Muscle layer of colon (tissue), 2 donors: ENCODE data around the gene PHLDA3.

Source experiments
- H3K27ac ChIP-seq: one replicate; pipeline ENCODE4 v1.7.0; 2013; ENCODE audit warnings: low read depth, mild to moderate bottlenecking, low read length, moderate library complexity
- H3K27me3 ChIP-seq, 2 donors: one replicate each; pipeline ENCODE4 v1.7.0; 2013; ENCODE audit warnings: low read length in 2 of 2, mild to moderate bottlenecking in 2 of 2; ENCODE audit not compliant: insufficient read depth in 2 of 2, control insufficient read depth in 1 of 2
- H3K36me3 ChIP-seq: one replicate; pipeline ENCODE4 v1.7.0; 2013; ENCODE audit warnings: mild to moderate bottlenecking, low read length; ENCODE audit not compliant: insufficient read depth
- H3K4me1 ChIP-seq: one replicate; pipeline ENCODE4 v1.7.0; 2013; ENCODE audit warnings: mild to moderate bottlenecking, low read length; ENCODE audit not compliant: insufficient read depth
- H3K4me3 ChIP-seq, 2 donors: one replicate each; pipeline ENCODE4 v1.7.0; 2013; ENCODE audit warnings: low read length in 2 of 2, low read depth in 1 of 2, mild to moderate bottlenecking in 1 of 2, moderate library complexity in 1 of 2
- H3K9ac ChIP-seq: one replicate; pipeline ENCODE4 v1.7.0; 2013; ENCODE audit warnings: low read length
- H3K9me3 ChIP-seq: one replicate; pipeline ENCODE4 v1.7.0; 2013; ENCODE audit warnings: mild to moderate bottlenecking, low read length
- donor health status: abdominal sarcoma.
- donor health status: Adenocarcinoma of cecum.

PHLDA3 gene

DNA sequence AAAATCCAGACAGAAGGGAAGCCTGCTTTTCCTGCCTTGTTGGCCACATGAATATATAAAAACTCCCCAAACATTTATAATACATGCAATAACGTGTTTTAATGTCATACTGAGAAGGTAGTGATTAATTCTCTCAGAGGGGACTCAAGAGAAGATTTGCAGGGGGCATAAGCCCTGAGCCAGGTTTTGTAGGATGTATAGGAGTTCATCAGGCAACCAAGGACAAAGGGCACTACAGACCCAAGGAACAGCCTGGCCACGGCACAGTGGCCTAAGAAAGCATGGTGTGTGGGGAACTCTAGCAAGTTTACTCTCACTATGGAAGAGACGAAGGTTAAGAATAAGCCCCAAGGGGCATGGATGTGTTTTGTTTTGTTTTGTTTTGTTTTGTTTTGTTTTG lies 32.0 kb downstream of the PHLDA3 start:
- no peak overlapping the region for H3K4me3 ChIP-seq
- no peak overlapping the region for H3K9ac ChIP-seq
- H3K36me3 ChIP-seq: no peaks in the 10 kb centered on the region
- no peaks in the 10 kb centered on the region for H3K9me3 ChIP-seq
- H3K27ac ChIP-seq: no peak overlapping the region
- H3K4me1 ChIP-seq: peaks cover 6% of the 10 kb centered on the region
- H3K27me3 ChIP-seq: no peaks in the 10 kb centered on the region

DNA sequence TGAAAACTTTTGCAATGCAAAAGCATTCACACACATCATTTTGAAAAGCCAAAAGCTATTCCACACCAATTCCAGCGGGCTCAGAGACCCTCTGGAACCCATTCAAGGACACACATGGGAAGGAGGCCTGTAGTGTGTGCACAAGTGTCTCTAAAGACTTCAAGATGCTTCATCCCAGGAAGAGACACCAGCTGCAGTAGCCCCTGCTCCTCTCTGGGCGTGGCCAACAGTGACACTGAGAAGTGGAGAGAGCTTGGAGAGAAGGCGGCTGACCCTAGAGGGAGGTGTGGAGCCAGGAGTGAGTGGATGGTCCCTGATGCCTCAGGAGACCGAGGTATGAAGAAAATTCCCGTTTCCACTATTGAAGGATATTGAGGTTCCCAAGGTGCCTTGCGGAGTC lies 32.6 kb downstream of the PHLDA3 start:
- H3K27ac ChIP-seq: no peak overlapping the region
- no peaks in the 10 kb centered on the region for H3K36me3 ChIP-seq
- peaks cover 6% of the 10 kb centered on the region for H3K4me1 ChIP-seq
- no peak overlapping the region for H3K4me3 ChIP-seq
- no peaks in the 10 kb centered on the region for H3K9me3 ChIP-seq
- no peak overlapping the region for H3K9ac ChIP-seq
- no peaks in the 10 kb centered on the region for H3K27me3 ChIP-seq

DNA sequence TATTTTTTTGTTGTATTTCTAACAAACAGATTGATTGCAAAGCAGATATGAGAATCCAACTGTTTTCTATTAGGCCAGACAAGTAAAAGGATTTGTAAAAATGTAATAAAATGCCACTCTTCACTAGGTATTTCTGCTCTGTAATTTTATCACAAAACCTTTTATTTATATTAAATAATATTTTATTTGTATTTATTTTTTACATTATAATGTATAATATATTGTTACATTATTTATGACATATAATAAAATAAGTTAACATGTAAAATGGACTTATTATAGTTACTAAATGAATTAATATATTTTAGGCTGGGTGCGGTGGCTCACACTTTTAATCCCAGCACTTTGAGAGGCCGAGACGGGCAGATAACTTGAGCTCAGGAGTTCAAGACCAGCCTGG lies 34.7 kb downstream of the PHLDA3 start:
- no peaks in the 10 kb centered on the region for H3K27me3 ChIP-seq
- H3K4me1 ChIP-seq: peaks cover 6% of the 10 kb centered on the region
- no peaks in the 10 kb centered on the region for H3K36me3 ChIP-seq
- H3K27ac ChIP-seq: no peak overlapping the region
- no peaks in the 10 kb centered on the region for H3K9me3 ChIP-seq
- no peak overlapping the region for H3K9ac ChIP-seq
- no peak overlapping the region for H3K4me3 ChIP-seq

DNA sequence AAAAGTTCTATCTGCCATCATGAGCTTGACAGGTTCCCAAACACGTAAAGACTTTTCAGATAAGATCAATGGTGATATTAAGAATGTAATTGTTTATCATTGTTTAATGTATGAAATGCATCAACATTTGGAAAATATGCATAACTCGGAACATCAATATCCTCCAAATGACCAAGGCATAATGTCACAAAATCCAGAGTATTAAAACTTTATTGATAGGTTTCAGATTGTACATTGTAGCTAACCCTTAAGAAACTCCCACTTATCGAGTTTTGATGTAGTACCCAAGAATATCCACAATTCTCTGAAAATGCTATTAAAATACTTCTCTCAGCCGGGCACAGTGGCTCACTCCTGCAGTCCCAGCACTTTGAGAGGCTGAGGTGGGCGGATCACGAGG lies 35.4 kb downstream of the PHLDA3 start:
- H3K36me3 ChIP-seq: no peaks in the 10 kb centered on the region
- no peak overlapping the region for H3K4me3 ChIP-seq
- no peak overlapping the region for H3K9ac ChIP-seq
- H3K9me3 ChIP-seq: no peaks in the 10 kb centered on the region
- peaks cover 6% of the 10 kb centered on the region for H3K4me1 ChIP-seq
- no peak overlapping the region for H3K27ac ChIP-seq
- H3K27me3 ChIP-seq: no peaks in the 10 kb centered on the region

DNA sequence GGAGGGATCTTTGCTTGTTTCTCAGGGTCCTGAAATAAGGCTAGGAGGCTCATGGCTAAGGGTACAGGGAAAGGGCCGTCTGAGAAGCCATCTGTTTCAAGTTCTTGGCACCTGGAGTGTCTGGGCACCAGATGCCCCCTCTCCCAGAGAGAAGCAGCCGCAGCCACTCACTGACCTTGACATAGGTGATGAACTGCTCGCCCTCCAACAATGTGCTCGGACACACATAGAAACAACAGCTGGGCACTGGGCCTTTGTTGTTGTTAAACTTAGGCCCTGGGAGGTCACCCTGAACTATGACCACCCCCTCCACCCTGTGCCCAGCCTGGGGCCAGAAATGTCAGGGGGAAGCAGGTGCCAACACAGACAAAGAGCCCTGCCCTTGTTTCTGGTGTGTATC lies 38.2 kb downstream of the PHLDA3 start:
- Histone ChIP-seq H3K9me3 (no peaks in the 10 kb centered on the region), H3K36me3 (no peaks in the 10 kb centered on the region), H3K4me3 (no peak overlapping the region), H3K4me1 (peaks cover 4% of the 10 kb centered on the region), H3K27me3 (no peaks in the 10 kb centered on the region), H3K27ac (no peak overlapping the region), H3K9ac (no peak overlapping the region)

DNA sequence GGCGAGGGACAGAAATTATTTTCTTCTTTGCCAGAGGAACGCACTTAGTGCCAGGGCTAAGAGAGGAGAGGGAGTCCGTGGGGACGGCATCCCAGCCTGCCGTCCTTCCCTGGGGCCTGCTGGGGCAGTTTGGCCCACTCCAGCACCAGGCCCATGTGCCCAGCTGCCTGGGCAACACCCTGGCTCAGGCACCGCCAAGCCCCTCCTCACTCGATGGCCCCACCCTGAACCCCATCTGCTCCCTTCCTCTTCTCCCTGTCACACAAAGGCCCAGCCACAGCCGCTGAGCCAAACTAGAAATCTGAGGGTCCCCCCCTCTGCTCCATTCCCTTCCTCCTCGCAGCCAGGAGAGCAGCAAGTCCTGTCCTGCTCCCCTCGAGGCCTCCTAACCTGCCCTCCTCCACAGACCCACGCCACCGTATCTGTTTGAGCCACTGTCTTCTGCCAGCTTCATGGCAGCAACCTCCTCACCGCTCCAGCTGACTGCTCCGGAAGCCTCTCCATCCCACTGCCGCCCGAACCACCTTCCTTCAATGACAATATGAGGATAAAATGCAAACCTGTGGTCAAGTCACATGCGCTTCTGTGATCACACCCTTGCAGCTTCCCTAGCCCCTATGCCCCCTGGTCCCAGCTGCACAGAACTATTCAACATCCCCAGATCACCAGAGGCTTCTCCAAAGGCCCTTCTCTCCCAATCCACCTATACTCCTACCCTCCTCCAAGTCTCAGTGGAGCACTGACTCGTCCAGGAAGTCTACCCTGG lies 39.1 kb downstream of the PHLDA3 start:
- H3K4me3 ChIP-seq: no peak overlapping the region
- no peaks in the 10 kb centered on the region for H3K4me1 ChIP-seq
- no peaks in the 10 kb centered on the region for H3K36me3 ChIP-seq
- H3K9me3 ChIP-seq: no peaks in the 10 kb centered on the region
- no peak overlapping the region for H3K9ac ChIP-seq
- no peaks in the 10 kb centered on the region for H3K27me3 ChIP-seq
- no peak overlapping the region for H3K27ac ChIP-seq

DNA sequence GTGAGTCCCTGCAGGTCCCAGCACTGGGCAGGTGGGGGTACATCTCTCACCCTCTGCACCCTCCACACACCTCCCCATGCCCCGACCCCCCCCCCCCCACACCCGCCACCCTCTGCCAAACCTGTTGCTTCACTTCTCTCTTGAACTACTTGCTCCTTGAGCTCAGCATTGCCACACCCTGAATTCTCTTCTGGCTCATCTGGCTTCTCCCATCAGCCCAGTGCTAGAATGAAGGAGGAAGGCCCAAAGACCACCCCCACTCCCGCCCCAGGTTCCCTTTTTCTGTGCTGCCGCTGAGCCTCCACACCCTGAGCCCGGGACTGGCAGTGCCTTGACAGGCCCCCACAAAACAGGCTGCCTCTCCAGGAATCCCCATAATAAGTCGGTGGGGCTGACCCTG lies 41.0 kb downstream of the PHLDA3 start:
- Histone ChIP-seq H3K36me3 (no peaks in the 10 kb centered on the region), H3K9me3 (no peaks in the 10 kb centered on the region)

DNA sequence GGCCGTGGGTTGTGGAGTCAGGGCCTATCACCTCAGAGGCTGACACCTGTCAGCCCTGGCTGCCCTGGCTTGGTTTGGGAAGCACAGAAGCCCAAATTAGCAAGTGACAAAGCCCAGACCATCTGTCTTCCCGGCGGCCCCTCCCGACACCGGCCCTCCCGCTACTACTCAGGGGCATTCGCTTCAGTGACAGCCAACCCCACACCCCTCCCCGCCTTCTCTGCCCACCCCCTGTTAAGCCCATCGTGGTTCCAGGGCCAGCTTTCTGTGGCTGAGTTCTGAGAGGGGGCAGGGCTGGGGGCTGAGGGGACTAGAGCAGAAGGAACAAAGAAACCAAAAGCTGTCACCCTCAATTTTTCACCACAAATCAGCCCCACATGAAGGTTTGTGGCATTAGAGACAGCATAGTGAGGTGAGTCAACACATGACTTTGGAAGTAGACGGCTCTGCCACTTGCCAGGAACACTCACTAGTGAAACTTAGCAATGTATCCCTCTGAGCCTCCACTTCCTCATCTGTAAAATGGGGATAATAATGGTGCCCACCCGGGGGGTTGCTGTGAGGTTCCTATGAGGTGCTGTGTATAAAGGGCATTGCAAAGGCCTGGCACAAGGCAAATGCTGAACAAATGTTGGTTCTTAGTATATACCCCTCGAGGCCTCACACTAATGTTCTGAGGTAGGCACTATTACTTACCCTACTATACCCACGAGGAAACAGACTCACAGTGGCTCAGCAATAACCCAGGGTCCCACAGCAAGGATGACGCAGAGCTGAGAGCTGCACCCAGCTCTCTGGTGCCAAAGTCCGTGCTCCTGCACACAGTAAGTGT lies 42.3 kb downstream of the PHLDA3 start:
- H3K9me3 ChIP-seq: no peaks in the 10 kb centered on the region
- no peaks in the 10 kb centered on the region for H3K27me3 ChIP-seq
- H3K4me3 ChIP-seq: no peak overlapping the region
- no peaks in the 10 kb centered on the region for H3K36me3 ChIP-seq
- H3K4me1 ChIP-seq: no peaks in the 10 kb centered on the region
- no peak overlapping the region for H3K27ac ChIP-seq
- H3K9ac ChIP-seq: no peak overlapping the region

More for the DNA sequence above, 41.0 kb downstream of the PHLDA3 start:
- Histone ChIP-seq H3K9ac (no peak overlapping the region), H3K27me3 (no peaks in the 10 kb centered on the region), H3K4me1 (no peaks in the 10 kb centered on the region), H3K4me3 (no peak overlapping the region), H3K27ac (no peak overlapping the region)

DNA sequence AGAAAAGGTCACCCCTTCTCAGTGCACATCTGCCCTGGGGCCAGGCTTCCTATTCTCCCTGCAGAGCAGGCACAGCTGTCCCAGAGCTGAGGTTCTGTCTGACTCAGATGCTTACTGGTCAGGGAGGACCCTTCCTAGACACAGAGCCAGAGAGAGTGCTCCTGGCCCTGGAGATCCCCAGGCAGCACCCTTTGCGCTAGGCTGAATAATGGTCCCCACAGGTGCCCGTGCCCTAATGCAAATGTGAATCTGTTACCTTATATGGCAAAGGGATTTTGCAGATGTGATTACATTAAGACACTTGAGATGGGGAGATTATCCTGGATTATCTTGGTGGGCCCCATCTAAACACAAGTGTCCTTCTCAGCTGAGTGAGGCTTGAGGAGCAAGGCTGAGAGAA lies 44.8 kb downstream of the PHLDA3 start:
- Histone ChIP-seq H3K9ac (no peak overlapping the region), H3K27ac (no peak overlapping the region), H3K4me1 (no peaks in the 10 kb centered on the region), H3K27me3 (peaks cover 0 to 4% of the 10 kb centered on the region in 2 donors), H3K4me3 (no peak overlapping the region), H3K36me3 (no peaks in the 10 kb centered on the region), H3K9me3 (no peaks in the 10 kb centered on the region)

DNA sequence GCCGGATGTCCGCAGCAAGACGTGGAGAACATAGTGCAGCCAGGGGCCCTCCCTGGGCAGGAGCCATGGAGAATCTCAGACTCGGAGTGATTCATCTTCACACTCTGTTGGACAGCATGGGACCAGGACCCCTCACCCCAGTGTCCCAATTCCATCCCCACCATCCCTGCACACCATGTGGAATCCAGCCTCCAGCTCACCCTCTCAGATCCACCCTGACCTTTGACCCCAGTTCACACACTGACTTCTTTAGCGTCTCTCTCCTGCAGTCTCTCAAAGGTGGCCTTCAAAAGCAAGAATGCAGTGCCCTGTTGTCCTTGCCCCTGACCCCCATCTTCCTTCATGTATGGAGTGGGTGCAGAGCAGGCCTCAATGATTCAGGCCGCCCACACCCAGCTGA lies 45.3 kb downstream of the PHLDA3 start:
- Histone ChIP-seq H3K4me1 (no peaks in the 10 kb centered on the region), H3K36me3 (no peaks in the 10 kb centered on the region), H3K4me3 (no peak overlapping the region), H3K9ac (no peak overlapping the region), H3K27ac (no peak overlapping the region), H3K27me3 (peaks cover 0 to 4% of the 10 kb centered on the region in 2 donors), H3K9me3 (no peaks in the 10 kb centered on the region)

DNA sequence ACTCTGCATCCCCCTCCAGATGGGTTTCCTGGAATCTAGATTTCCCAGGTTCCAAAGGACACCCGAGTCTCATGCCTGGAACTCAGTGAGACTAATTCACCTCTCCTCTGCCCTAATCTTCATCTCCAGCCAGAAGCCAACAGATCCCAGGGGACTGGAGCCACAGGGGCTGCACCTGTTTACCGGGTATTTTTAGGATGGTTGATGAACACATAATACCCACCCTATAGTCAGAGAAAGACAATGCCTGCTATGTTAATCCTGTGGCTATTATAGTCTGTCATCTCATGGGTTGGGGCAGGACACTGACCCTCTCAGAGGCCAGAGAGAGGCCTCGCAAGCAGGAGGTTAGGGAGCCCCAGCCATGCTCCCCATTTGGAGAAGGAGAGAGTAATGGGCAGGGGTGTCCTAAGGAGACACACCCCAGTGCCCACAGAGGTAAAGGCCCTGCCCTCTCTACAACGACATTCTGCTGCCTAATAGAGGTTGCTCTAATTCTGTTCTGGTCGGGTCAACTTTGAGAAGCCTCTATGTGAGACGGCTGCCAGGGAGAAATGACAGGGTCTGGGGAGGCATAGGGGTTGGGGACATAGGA lies 46.5 kb downstream of the PHLDA3 start:
- no peaks in the 10 kb centered on the region for H3K36me3 ChIP-seq
- H3K4me3 ChIP-seq: no peak overlapping the region
- H3K4me1 ChIP-seq: no peaks in the 10 kb centered on the region
- no peak overlapping the region for H3K9ac ChIP-seq
- H3K27ac ChIP-seq: no peak overlapping the region
- H3K9me3 ChIP-seq: no peaks in the 10 kb centered on the region
- H3K27me3 ChIP-seq: peaks cover 0 to 4% of the 10 kb centered on the region in 2 donors
